SK-N-SH (cell line): ENCODE data around the gene SHROOM4. TPM values are rescaled to one million over a fixed set of nuclear protein-coding genes. Genes with fewer than 3 reads are reported as not detected.

Source experiments
- CTCF ChIA-PET: fragments of 300-600, 350-600 bp; formaldehyde crosslinking; extraction: SDS; loops from one replicate; lab custom pipeline; 2021; lab: Yijun Ruan, JAX
- POLR2A ChIA-PET: fragments of 350-600 bp; sonication (Branson Sonifier 250); formaldehyde crosslinking; extraction: SDS; loops from one replicate; lab custom pipeline; 2020; ENCODE audit warnings: antibody characterized with exemption, inconsistent platforms; lab: Yijun Ruan, JAX
- DNase-seq: peaks from one replicate; pipeline ENCODE4 v3.0.0; 2012
- H2AFZ ChIP-seq: fragments of 200-600 bp; sonication (generic); 2 replicates; pipeline ENCODE4 v1.8.1; 2016; ENCODE audit warnings: antibody characterized with exemption, mild to moderate bottlenecking, low read depth
- H3F3A ChIP-seq: fragments of 200-600 bp; sonication (generic); replicated peaks from 2 replicates; pipeline ENCODE3; 2016; ENCODE audit warnings: antibody characterized with exemption, mild to moderate bottlenecking; ENCODE audit not compliant: insufficient read depth
- H3K27ac ChIP-seq, 2 experiments: fragments of 200-500 bp in 1 of 2; fragments of 200-600 bp in 1 of 2; sonication (Bioruptor generic) in 1 of 2; sonication (generic), shearing (Covaris generic) in 1 of 2; 2 replicates each; pipeline versions ENCODE4 v1.5.1 to v1.6.1; 2014 to 2016; ENCODE audit warnings: low read depth in 2 of 2, inconsistent platforms in 1 of 2, low read length in 1 of 2, mild to moderate bottlenecking in 1 of 2, mixed read lengths in 1 of 2
- H3K27me3 ChIP-seq: fragments of 200-600 bp; sonication (generic), shearing (Covaris generic); 2 replicates; pipeline ENCODE4 v1.6.1; 2016; ENCODE audit warnings: mixed run types; ENCODE audit not compliant: insufficient read depth
- H3K36me3 ChIP-seq, 2 experiments: fragments of 200-500 bp in 1 of 2; fragments of 200-600 bp in 1 of 2; sonication (Bioruptor generic) in 1 of 2; sonication (generic) in 1 of 2; replicated peaks in 1 of 2; 2 replicates each; pipeline versions ENCODE3 to v1.5.1; 2014 to 2016; ENCODE audit warnings: low read length in 1 of 2, mild to moderate bottlenecking in 1 of 2; ENCODE audit not compliant: insufficient read depth in 2 of 2, control insufficient read depth in 1 of 2
- H3K4me1 ChIP-seq, 2 experiments: fragments of 200-500 bp in 1 of 2; fragments of 200-600 bp in 1 of 2; sonication (Bioruptor generic) in 1 of 2; sonication (generic), shearing (Covaris generic) in 1 of 2; 2 replicates each; pipeline versions ENCODE4 v1.5.1 to v1.6.1; 2014 to 2016; ENCODE audit warnings: low read depth in 1 of 2, low read length in 1 of 2, mixed run types in 1 of 2; ENCODE audit not compliant: insufficient read depth in 2 of 2, control insufficient read depth in 1 of 2
- H3K4me2 ChIP-seq: fragments of 200-600 bp; sonication (generic), shearing (Covaris generic); 2 replicates; pipeline ENCODE4 v1.6.1; 2017; ENCODE audit warnings: mixed run types
- H3K4me3 ChIP-seq, 2 experiments: fragments of 200-500 bp in 1 of 2; fragments of 200-600 bp in 1 of 2; sonication (Bioruptor generic) in 1 of 2; sonication (generic), shearing (Covaris generic) in 1 of 2; 2 replicates each; pipeline versions ENCODE4 v1.5.1 to v1.8.1; 2014 to 2016; ENCODE audit warnings: low read depth in 2 of 2, inconsistent platforms in 1 of 2, low read length in 1 of 2, mild to moderate bottlenecking in 1 of 2, mixed read lengths in 1 of 2, moderate library complexity in 1 of 2
- H3K79me2 ChIP-seq: fragments of 200-600 bp; sonication (generic); 2 replicates; pipeline ENCODE4 v1.8.1; 2017; ENCODE audit warnings: mild to moderate bottlenecking; ENCODE audit not compliant: insufficient read depth
- H3K9ac ChIP-seq: fragments of 200-600 bp; sonication (generic); 2 replicates; pipeline ENCODE4 v1.6.1; 2017; ENCODE audit warnings: mixed run types
- H3K9me2 ChIP-seq: fragments of 200-600 bp; sonication (generic); 2 replicates; pipeline ENCODE4 v1.6.1; 2017; ENCODE audit warnings: mixed run types
- H3K9me3 ChIP-seq: fragments of 200-600 bp; sonication (generic); 2 replicates; pipeline ENCODE4 v1.6.1; 2017; ENCODE audit warnings: mixed run types, mild to moderate bottlenecking, moderate library complexity
- H4K20me1 ChIP-seq: fragments of 200-600 bp; sonication (generic); 2 replicates; pipeline ENCODE4 v1.6.1; 2017; ENCODE audit warnings: mild to moderate bottlenecking, mixed run types; ENCODE audit not compliant: insufficient read depth
- CHD2 ChIP-seq: fragments of 150-350 bp; IDR thresholded peaks from 2 replicates; pipeline ENCODE4 v1.6.1; 2018; ENCODE audit warnings: low read length; ENCODE audit not compliant: partially characterized antibody
- EZH2phosphoT487 ChIP-seq: fragments of 200-600 bp; sonication (generic); IDR thresholded peaks from 2 replicates; pipeline ENCODE4 v1.6.1; 2017; ENCODE audit warnings: low read depth, mixed run types, mild to moderate bottlenecking, antibody characterized with exemption, moderate library complexity, borderline replicate concordance
- FOXJ3 ChIP-seq: sonication (generic); formaldehyde crosslinking; IDR thresholded peaks from 2 replicates; pipeline ENCODE4 v1.5.1; 2020; ENCODE audit warnings: mild to moderate bottlenecking, missing genetic modification reagents
- FOXM1 ChIP-seq: IDR thresholded peaks from 2 replicates; pipeline ENCODE4 v1.4.0; 2012; ENCODE audit warnings: low read depth, mild to moderate bottlenecking
- GABPA ChIP-seq: IDR thresholded peaks from 2 replicates; pipeline ENCODE4 v1.4.0; 2012; ENCODE audit warnings: low read depth, mild to moderate bottlenecking
- GATA2 ChIP-seq: sonication (generic); formaldehyde crosslinking; IDR thresholded peaks from 2 replicates; pipeline ENCODE4 v1.5.0; 2020; ENCODE audit warnings: mild to moderate bottlenecking, missing genetic modification reagents
- MXI1 ChIP-seq: IDR thresholded peaks from 2 replicates; pipeline ENCODE4 v1.6.1; 2012; ENCODE audit warnings: mild to moderate bottlenecking, low read depth, low read length, improper control_type of control experiment
- NFIC ChIP-seq: IDR thresholded peaks from 2 replicates; pipeline ENCODE4 v1.4.0; 2012; ENCODE audit warnings: borderline replicate concordance
- RAD21 ChIP-seq: IDR thresholded peaks from 2 replicates; pipeline ENCODE4 v1.6.1; 2012; ENCODE audit warnings: mild to moderate bottlenecking, low read length
- RXRA ChIP-seq: IDR thresholded peaks from 2 replicates; pipeline ENCODE4 v1.4.0; 2012; ENCODE audit warnings: low read depth, mild to moderate bottlenecking, borderline replicate concordance
- TEAD4 ChIP-seq: IDR thresholded peaks from 2 replicates; pipeline ENCODE4 v1.4.0; 2012; ENCODE audit warnings: mild to moderate bottlenecking, borderline replicate concordance; ENCODE audit not compliant: insufficient read depth
- YY1 ChIP-seq: IDR thresholded peaks from 2 replicates; pipeline ENCODE4 v1.4.0; 2012; ENCODE audit warnings: low read depth, mild to moderate bottlenecking
- WGBS: methylation state at CpG from one replicate; pipeline ENCODE4 v1.1.6; 2017; ENCODE audit warnings: low lambda C conversion rate; 5-methylcytosine and 5-hydroxymethylcytosine counted together
- polyA plus RNA-seq, 3 experiments: library from polyadenylated mRNA; depleted of rRNA; stranded (reverse); fragments of >200 nt; gene quantifications; 2 replicates each; pipeline ENCODE4 v1.2.3, GENCODE V29; 2012
- TF ChIP-seq, protein P1 (sequence below): IDR thresholded peaks from 2 replicates; pipeline ENCODE4 v1.4.0; 2012; ENCODE audit warnings: low read depth, borderline replicate concordance
- TF ChIP-seq, protein P2 (sequence below): IDR thresholded peaks from 2 replicates; pipeline ENCODE4 v1.4.0; 2012; ENCODE audit warnings: low read depth, borderline replicate concordance
- TF ChIP-seq, protein P3 (sequence below): fragments of 200-600 bp; sonication (generic); IDR thresholded peaks from 2 replicates; pipeline ENCODE4 v1.6.1; 2017; ENCODE audit warnings: antibody characterized with exemption, mild to moderate bottlenecking, moderate library complexity
- TF ChIP-seq, protein P4 (sequence below): IDR thresholded peaks from 2 replicates; pipeline ENCODE4 v1.6.1; 2012; ENCODE audit warnings: mild to moderate bottlenecking, low read depth, low read length, moderate library complexity
- TF ChIP-seq, protein P5 (sequence below): fragments of 150-350 bp; IDR thresholded peaks from 2 replicates; pipeline ENCODE4 v1.6.1; 2016; ENCODE audit warnings: mild to moderate bottlenecking, low read depth, low read length

Gene SHROOM4
- polyA plus RNA-seq, 1 of the 3 experiments (the other 2 are of a cell fraction): 0.31 TPM

DNA sequence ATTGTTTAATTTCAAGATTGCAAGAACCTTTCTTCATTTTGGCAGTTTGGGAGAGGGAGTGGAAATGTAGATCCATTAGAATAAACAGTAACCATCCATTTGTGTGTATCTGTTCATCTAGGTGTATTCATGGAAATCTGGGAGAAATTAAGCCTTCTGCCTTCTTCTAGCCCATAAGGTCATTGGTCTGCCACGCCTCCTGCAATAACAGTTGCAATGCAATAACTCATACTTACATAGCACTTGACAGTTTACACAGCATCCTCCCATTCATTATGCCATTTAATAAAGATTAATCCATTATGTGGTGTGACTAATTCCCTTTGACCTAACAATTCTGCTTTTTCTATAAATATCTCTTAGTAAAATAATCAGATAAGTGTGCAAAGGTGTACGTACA, 42.6 kb downstream of the SHROOM4 start:
- H3K9ac ChIP-seq: no peak overlapping the region

DNA sequence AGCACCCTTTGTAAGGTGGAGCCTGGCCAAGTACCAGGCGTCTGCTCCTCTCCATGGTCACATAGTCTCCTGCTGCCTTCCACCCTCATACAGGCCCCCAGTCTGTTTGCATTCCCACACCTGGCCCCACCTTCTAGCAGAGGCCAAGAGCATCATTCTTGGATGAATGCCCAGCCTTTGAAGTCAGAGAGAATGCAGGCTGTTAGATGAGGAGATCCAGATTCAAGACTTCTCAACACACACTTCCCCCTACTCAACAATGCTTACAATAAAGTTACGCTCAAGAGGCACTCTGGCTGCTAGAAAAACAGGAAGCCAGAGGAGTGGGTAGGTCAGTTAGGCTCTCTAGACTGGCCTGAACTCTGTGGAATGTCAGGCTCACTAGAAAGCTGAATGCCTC, 43.3 kb downstream of the SHROOM4 start:
- Histone ChIP-seq H3K27ac (no peak overlapping the region), H3K9me2 (no peaks in the 10 kb centered on the region), H3K36me3 (no peaks in the 10 kb centered on the region), H2AFZ (no peak overlapping the region), H3K9me3 (no peaks in the 10 kb centered on the region), H3K4me2 (no peak overlapping the region), H3K27me3 (no peaks in the 10 kb centered on the region), H3F3A (no peaks in the 10 kb centered on the region), H3K4me3 (no peak overlapping the region), H3K79me2 (no peaks in the 10 kb centered on the region), H3K4me1 (no peaks in the 10 kb centered on the region), H4K20me1 (no peaks in the 10 kb centered on the region), H3K9ac (no peak overlapping the region)
- TF ChIP-seq, protein P1, sequence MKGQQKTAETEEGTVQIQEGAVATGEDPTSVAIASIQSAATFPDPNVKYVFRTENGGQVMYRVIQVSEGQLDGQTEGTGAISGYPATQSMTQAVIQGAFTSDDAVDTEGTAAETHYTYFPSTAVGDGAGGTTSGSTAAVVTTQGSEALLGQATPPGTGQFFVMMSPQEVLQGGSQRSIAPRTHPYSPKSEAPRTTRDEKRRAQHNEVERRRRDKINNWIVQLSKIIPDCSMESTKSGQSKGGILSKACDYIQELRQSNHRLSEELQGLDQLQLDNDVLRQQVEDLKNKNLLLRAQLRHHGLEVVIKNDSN: no peak
- TF ChIP-seq RXRA (no peak), MXI1 (no peak), CHD2 (no peak), GABPA (no peak), GATA2 (CRISPR knock-in tag) (no peak)
- TF ChIP-seq, protein P2, sequence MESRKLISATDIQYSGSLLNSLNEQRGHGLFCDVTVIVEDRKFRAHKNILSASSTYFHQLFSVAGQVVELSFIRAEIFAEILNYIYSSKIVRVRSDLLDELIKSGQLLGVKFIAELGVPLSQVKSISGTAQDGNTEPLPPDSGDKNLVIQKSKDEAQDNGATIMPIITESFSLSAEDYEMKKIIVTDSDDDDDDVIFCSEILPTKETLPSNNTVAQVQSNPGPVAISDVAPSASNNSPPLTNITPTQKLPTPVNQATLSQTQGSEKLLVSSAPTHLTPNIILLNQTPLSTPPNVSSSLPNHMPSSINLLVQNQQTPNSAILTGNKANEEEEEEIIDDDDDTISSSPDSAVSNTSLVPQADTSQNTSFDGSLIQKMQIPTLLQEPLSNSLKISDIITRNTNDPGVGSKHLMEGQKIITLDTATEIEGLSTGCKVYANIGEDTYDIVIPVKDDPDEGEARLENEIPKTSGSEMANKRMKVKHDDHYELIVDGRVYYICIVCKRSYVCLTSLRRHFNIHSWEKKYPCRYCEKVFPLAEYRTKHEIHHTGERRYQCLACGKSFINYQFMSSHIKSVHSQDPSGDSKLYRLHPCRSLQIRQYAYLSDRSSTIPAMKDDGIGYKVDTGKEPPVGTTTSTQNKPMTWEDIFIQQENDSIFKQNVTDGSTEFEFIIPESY: no peak
- TF ChIP-seq, protein P3, sequence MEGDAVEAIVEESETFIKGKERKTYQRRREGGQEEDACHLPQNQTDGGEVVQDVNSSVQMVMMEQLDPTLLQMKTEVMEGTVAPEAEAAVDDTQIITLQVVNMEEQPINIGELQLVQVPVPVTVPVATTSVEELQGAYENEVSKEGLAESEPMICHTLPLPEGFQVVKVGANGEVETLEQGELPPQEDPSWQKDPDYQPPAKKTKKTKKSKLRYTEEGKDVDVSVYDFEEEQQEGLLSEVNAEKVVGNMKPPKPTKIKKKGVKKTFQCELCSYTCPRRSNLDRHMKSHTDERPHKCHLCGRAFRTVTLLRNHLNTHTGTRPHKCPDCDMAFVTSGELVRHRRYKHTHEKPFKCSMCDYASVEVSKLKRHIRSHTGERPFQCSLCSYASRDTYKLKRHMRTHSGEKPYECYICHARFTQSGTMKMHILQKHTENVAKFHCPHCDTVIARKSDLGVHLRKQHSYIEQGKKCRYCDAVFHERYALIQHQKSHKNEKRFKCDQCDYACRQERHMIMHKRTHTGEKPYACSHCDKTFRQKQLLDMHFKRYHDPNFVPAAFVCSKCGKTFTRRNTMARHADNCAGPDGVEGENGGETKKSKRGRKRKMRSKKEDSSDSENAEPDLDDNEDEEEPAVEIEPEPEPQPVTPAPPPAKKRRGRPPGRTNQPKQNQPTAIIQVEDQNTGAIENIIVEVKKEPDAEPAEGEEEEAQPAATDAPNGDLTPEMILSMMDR: no peak
- WGBS: 19% methylated on average over 2 of the region's 2 CpGs
- no peak for DNase-seq
- ChIA-PET CTCF (no interaction called here), POLR2A (no interaction called here)

More for the DNA sequence above, 42.6 kb downstream of the SHROOM4 start:
- Histone ChIP-seq H2AFZ (no peak overlapping the region), H3K4me3 (no peak overlapping the region), H3F3A (no peaks in the 10 kb centered on the region), H3K4me2 (no peak overlapping the region), H3K27me3 (no peaks in the 10 kb centered on the region), H3K9me2 (no peaks in the 10 kb centered on the region)
- POLR2A ChIA-PET: no interaction called here
- 0% methylated on average over 2 of the region's 2 CpGs for WGBS
- DNase-seq: no peak
- TF ChIP-seq, protein P1: no peak
- no peak for TF ChIP-seq GATA2 (CRISPR knock-in tag)
- TF ChIP-seq FOXM1: no peak
- TF ChIP-seq, protein P4, sequence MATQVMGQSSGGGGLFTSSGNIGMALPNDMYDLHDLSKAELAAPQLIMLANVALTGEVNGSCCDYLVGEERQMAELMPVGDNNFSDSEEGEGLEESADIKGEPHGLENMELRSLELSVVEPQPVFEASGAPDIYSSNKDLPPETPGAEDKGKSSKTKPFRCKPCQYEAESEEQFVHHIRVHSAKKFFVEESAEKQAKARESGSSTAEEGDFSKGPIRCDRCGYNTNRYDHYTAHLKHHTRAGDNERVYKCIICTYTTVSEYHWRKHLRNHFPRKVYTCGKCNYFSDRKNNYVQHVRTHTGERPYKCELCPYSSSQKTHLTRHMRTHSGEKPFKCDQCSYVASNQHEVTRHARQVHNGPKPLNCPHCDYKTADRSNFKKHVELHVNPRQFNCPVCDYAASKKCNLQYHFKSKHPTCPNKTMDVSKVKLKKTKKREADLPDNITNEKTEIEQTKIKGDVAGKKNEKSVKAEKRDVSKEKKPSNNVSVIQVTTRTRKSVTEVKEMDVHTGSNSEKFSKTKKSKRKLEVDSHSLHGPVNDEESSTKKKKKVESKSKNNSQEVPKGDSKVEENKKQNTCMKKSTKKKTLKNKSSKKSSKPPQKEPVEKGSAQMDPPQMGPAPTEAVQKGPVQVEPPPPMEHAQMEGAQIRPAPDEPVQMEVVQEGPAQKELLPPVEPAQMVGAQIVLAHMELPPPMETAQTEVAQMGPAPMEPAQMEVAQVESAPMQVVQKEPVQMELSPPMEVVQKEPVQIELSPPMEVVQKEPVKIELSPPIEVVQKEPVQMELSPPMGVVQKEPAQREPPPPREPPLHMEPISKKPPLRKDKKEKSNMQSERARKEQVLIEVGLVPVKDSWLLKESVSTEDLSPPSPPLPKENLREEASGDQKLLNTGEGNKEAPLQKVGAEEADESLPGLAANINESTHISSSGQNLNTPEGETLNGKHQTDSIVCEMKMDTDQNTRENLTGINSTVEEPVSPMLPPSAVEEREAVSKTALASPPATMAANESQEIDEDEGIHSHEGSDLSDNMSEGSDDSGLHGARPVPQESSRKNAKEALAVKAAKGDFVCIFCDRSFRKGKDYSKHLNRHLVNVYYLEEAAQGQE: no peak
- no peak for TF ChIP-seq EZH2phosphoT487
- TF ChIP-seq FOXJ3 (CRISPR knock-in tag): no peak
- TF ChIP-seq, protein P5, sequence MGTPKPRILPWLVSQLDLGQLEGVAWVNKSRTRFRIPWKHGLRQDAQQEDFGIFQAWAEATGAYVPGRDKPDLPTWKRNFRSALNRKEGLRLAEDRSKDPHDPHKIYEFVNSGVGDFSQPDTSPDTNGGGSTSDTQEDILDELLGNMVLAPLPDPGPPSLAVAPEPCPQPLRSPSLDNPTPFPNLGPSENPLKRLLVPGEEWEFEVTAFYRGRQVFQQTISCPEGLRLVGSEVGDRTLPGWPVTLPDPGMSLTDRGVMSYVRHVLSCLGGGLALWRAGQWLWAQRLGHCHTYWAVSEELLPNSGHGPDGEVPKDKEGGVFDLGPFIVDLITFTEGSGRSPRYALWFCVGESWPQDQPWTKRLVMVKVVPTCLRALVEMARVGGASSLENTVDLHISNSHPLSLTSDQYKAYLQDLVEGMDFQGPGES: no peak
- no peak for TF ChIP-seq YY1
- no peak for TF ChIP-seq RAD21
- no peak for TF ChIP-seq GABPA
- TF ChIP-seq NFIC: no peak
- no peak for TF ChIP-seq TEAD4
- TF ChIP-seq, all 33 proteins: peak for 0
- H3K79me2 ChIP-seq: no peaks in the 10 kb centered on the region
- no peaks in the 10 kb centered on the region for H3K9me3 ChIP-seq
- no peaks in the 10 kb centered on the region for H3K36me3 ChIP-seq
- CTCF ChIA-PET: no interaction called here
- H4K20me1 ChIP-seq: no peaks in the 10 kb centered on the region
- no peaks in the 10 kb centered on the region for H3K4me1 ChIP-seq
- H3K27ac ChIP-seq: no peak overlapping the region
